Ascending aorta (tissue), 2 donors: ENCODE results near the gene CHCHD3. TPM values are rescaled to one million over a fixed set of nuclear protein-coding genes. Genes with fewer than 3 reads are reported as not detected.

Experiments
- DNase-seq, 2 donors: peaks; one replicate each; pipeline ENCODE4 v3.0.0-alpha.2; 2019; ENCODE audit warnings: low spot score in 2 of 2
- H3K27ac ChIP-seq, 2 donors: fragments of 200-600 bp; sonication (generic); one replicate each; pipeline ENCODE4 v1.5.1; 2016 to 2017; ENCODE audit warnings: mild to moderate bottlenecking in 1 of 2
- H3K27me3 ChIP-seq: fragments of 200-600 bp; sonication (generic); one replicate; pipeline ENCODE4 v1.5.1; 2017
- H3K36me3 ChIP-seq, 2 donors: fragments of 200-600 bp; sonication (generic); one replicate each; pipeline ENCODE4 v1.5.1; 2016
- H3K4me1 ChIP-seq, 2 donors: fragments of 200-600 bp; sonication (generic); one replicate each; pipeline ENCODE4 v1.5.1; 2016 to 2017; ENCODE audit warnings: mild to moderate bottlenecking in 1 of 2
- H3K4me3 ChIP-seq, 2 donors: fragments of 200-600 bp; sonication (generic); one replicate each; pipeline ENCODE4 v1.5.1; 2016 to 2017; ENCODE audit warnings: mild to moderate bottlenecking in 1 of 2
- H3K9me3 ChIP-seq, 2 donors: fragments of 200-600 bp; sonication (generic); one replicate each; pipeline ENCODE4 v1.5.1; 2016
- CTCF ChIP-seq, 3 experiments: fragments of 200-600 bp in 2 of 3; fragments of 450-650 bp in 1 of 3; sonication (generic) in 2 of 3; IDR thresholded peaks; one replicate each; pipeline ENCODE4 v1.5.1; 2016 to 2019; ENCODE audit warnings: antibody characterized with exemption in 3 of 3, mild to moderate bottlenecking in 1 of 3, moderate library complexity in 1 of 3
- intact Hi-C: fragments of 100-400 bp; cut with DNase I; formaldehyde crosslinking; loops from one replicate; pipeline ENCODE4 v1.15.1; 2023
- total RNA-seq: library from RNA; depleted of rRNA; stranded (reverse); fragments of >200 nt; gene quantifications from one replicate; pipeline ENCODE4 v1.1.0, GENCODE V29; 2016

The CHCHD3 gene
- total RNA-seq, 1 donor from 2014 or later: 26.2 TPM

DNA sequence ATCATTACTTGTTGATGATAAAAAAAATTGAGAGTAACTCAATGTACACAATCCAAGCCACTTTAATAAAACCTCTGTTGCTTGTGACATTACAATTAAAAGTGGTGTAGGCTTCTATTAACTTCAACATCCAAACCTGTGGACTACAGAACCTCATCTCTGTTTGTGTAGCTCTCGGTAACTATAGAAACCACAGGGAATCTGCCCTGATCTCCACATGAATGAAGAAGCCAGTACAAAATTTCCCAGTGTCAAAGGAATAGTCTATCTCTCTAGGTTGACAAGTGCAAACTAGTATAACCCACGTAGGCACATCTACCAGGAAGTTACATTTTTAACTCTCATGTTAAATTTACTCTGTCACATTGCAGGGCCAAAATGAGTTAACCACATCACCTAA lies 204.3 kb downstream of the CHCHD3 start:
- H3K4me3 ChIP-seq: no peak overlapping the region
- intact Hi-C loops: no loop called here
- TF ChIP-seq CTCF (IDR thresholded peaks at IDR 0.05): no peak

DNA sequence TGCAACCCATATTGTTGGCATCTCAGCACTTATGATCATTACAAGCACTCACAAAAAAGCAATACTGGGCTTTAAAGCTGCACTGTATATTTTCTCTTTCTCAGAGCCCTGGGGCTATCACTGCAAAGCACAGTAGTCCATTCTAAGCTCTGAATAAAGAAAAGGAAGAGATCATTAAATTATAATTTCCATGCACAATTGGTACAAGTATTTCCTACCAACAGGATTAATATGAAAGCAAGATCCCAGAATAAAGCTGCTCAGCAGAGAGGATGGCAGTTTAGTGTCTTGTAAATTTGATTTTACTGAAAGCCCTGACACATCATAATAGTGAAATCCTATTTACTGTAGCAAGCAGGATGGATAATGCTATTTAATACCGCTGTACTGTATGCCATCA lies 205.3 kb downstream of the CHCHD3 start:
- no peak overlapping the region for H3K4me3 ChIP-seq
- H3K27me3 ChIP-seq: no peaks in the 10 kb centered on the region
- TF ChIP-seq CTCF (IDR thresholded peaks at IDR 0.05): no peak
- DNase-seq: no peak
- H3K9me3 ChIP-seq: no peaks in the 10 kb centered on the region
- intact Hi-C loops: no loop called here
- no peaks in the 10 kb centered on the region for H3K36me3 ChIP-seq
- no peaks in the 10 kb centered on the region for H3K4me1 ChIP-seq
- H3K27ac ChIP-seq: no peak overlapping the region

More for the DNA sequence above, 204.3 kb downstream of the CHCHD3 start:
- H3K36me3 ChIP-seq: no peaks in the 10 kb centered on the region
- H3K9me3 ChIP-seq: no peaks in the 10 kb centered on the region
- DNase-seq: no peak
- no peak overlapping the region for H3K27ac ChIP-seq
- H3K27me3 ChIP-seq: no peaks in the 10 kb centered on the region
- no peaks in the 10 kb centered on the region for H3K4me1 ChIP-seq

DNA sequence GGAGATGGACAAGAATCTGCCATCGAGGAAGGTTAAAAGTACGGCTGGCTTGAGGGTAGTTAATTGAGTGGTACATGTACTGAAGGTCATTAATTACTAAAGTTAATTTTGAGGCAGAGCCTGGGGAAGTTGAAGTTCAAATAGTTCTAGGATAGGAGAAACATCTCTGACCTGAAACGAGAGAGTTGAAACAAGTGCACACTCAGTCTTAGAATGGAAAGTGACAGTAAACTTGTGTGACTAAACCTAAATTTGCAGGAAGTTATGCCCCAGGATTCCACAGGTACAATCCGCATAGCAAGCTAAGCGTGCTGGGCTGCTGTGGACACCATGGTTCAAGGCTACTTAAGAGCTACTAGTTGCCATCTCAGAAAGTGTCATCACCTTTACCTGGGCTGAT lies 209.9 kb downstream of the CHCHD3 start:
- H3K27me3 ChIP-seq: no peaks in the 10 kb centered on the region
- TF ChIP-seq CTCF (IDR thresholded peaks at IDR 0.05): no peak
- intact Hi-C loops: no loop called here
- no peaks in the 10 kb centered on the region for H3K9me3 ChIP-seq
- H3K36me3 ChIP-seq: no peaks in the 10 kb centered on the region
- DNase-seq: no peak
- H3K4me3 ChIP-seq: no peak overlapping the region
- no peaks in the 10 kb centered on the region for H3K4me1 ChIP-seq
- H3K27ac ChIP-seq: no peak overlapping the region

- intact Hi-C loops: no loop called here
- no peak for TF ChIP-seq CTCF (IDR thresholded peaks at IDR 0.05)
- no peak overlapping the region for H3K4me3 ChIP-seq
- H3K4me1 ChIP-seq: no peaks in the 10 kb centered on the region
- H3K36me3 ChIP-seq: no peaks in the 10 kb centered on the region
- H3K27ac ChIP-seq: no peak overlapping the region
- DNase-seq: no peak
- no peaks in the 10 kb centered on the region for H3K27me3 ChIP-seq
- no peaks in the 10 kb centered on the region for H3K9me3 ChIP-seq
Measured at GRCh38 chr7:132871419-132871818, 210.5 kb downstream of the CHCHD3 start.

DNA sequence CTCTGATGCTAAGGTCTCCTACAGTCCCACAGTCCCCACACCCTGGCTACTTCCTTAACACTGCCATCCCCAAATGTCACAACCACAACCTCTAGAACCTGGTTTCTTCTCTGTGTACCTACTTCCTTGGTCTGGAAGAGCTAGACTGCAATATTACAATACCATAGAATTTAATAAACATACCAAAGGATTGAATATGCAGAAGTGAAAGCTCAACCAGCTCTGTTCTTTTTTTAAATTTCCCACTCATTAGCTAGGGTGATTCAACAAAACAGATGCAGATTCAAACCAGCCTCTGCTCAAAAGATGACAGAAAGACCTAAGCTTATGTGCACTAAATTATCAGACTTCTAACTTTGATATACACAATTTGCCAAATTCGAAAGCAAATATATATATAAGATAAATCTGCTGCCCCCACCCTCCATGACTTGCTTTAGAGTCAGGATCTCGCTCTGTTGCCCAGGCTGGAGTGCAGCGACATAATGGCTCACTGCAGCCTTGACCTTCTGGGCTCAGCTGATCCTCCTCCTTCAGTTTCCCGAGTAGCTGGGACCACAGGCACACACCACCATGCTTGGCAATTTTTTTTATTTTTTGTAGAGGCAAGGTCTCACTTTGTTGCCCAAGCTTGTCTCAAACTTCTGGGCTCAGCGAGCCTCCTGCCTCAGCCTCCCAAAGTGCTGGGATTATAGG lies 212.6 kb downstream of the CHCHD3 start:
- no peaks in the 10 kb centered on the region for H3K4me1 ChIP-seq
- no peaks in the 10 kb centered on the region for H3K27me3 ChIP-seq
- no peaks in the 10 kb centered on the region for H3K36me3 ChIP-seq
- H3K27ac ChIP-seq: no peak overlapping the region
- no peak for TF ChIP-seq CTCF (IDR thresholded peaks at IDR 0.05)
- DNase-seq: no peak
- intact Hi-C loops: loop anchor here (10.0 kb wide), 1 partner anchor 1055 kb away; no protein-coding TSS in a partner anchor
- H3K4me3 ChIP-seq: no peak overlapping the region
- H3K9me3 ChIP-seq: no peaks in the 10 kb centered on the region
